Astrocyte (in vitro differentiated cells and primary cell): ENCODE measurements around the gene SDR42E2.

Experiments
- EZH2 ChIP-seq: IDR thresholded peaks from 2 replicates; pipeline ENCODE4 v1.6.1; 2012; ENCODE audit warnings: mild to moderate bottlenecking, low read length, inconsistent platforms; ENCODE audit not compliant: insufficient read depth
- TF ChIP-seq, protein P1 (sequence below): IDR thresholded peaks from 2 replicates; pipeline ENCODE4 v1.5.1; 2011; ENCODE audit warnings: low read depth, mild to moderate bottlenecking, inconsistent platforms, low read length, moderate library complexity; ENCODE audit not compliant: insufficient read depth

DNA sequence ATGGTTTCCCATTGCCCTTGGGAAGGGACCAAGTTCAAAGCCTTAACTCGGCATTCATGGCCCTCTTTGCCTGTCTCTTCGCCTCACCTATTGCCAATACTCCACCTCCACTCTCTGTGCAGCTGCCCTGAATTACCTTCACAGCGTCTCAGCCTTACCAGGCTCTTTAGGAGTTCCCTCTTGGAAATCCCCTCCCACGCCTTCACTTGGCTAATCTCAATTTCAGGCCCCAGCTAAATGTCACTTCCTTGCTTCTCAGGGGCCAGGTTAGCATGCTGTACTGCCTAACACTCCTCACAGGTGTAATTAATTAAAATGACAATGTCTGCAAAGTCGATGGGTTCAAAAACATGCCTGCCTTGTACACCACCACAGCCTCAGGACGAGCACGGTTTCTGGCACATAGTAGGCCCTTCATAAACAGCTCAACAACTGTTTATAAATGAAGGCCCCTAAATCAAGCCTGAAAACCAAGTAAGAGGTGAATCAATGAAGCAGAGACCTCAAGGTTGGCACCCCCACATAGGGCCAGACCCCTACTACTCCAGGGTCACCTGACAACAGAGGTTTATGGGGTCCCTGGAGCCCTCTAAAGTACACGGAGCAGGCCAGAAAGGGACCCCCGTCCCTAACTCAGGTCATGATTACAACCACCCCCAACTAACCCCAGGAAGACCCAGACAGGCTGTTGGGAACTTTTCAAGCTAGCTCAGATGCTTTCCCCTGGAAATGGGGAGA, 32.6 kb downstream of the SDR42E2 start:
- TF ChIP-seq, protein P1, sequence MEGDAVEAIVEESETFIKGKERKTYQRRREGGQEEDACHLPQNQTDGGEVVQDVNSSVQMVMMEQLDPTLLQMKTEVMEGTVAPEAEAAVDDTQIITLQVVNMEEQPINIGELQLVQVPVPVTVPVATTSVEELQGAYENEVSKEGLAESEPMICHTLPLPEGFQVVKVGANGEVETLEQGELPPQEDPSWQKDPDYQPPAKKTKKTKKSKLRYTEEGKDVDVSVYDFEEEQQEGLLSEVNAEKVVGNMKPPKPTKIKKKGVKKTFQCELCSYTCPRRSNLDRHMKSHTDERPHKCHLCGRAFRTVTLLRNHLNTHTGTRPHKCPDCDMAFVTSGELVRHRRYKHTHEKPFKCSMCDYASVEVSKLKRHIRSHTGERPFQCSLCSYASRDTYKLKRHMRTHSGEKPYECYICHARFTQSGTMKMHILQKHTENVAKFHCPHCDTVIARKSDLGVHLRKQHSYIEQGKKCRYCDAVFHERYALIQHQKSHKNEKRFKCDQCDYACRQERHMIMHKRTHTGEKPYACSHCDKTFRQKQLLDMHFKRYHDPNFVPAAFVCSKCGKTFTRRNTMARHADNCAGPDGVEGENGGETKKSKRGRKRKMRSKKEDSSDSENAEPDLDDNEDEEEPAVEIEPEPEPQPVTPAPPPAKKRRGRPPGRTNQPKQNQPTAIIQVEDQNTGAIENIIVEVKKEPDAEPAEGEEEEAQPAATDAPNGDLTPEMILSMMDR, result no peak
- no peak for TF ChIP-seq EZH2
